GM12891 (cell line): Measurements from ENCODE around the gene EI24.

Source experiments
- PAX5 ChIP-seq: IDR thresholded peaks from 2 replicates; pipeline ENCODE4 v1.6.1; 2011; ENCODE audit warnings: low read length, moderate library complexity, mild to moderate bottlenecking; ENCODE audit not compliant: insufficient read depth, severe bottlenecking
- POLR2A ChIP-seq: IDR thresholded peaks from 2 replicates; pipeline ENCODE4 v1.6.1; 2011; ENCODE audit warnings: low read depth, low read length, control low read depth
- POLR2AphosphoS5 ChIP-seq: IDR thresholded peaks from 2 replicates; pipeline ENCODE4 v1.6.1; 2011; ENCODE audit warnings: low read depth, low read length, control low read depth
- TAF1 ChIP-seq: IDR thresholded peaks from 2 replicates; pipeline ENCODE4 v1.6.1; 2011; ENCODE audit warnings: low read depth, low read length, control low read depth

GRCh38 chr11:125587480-125587879 lies 18.2 kb downstream of the EI24 start:
- TF ChIP-seq POLR2A (no peak), POLR2AphosphoS5 (no peak), PAX5 (no peak), TAF1 (no peak)
